ENCODE measurements around the gene DNAJA2. TPM values are rescaled to one million over a fixed set of nuclear protein-coding genes. Genes with fewer than 3 reads are reported as not detected.
"Not testable (repeated sequence)": the region's sequence is repeated elsewhere in the genome, so short reads cannot be mapped to it uniquely, and the experiment has no call there.

DNAJA2 gene
- total and polyA plus RNA-seq, 9 of the 15 experiments (the other 6 are each of a cell fraction or from before 2014, with no cell fraction given) = 24.1 to 75.9 (median 50.7) TPM

DNA sequence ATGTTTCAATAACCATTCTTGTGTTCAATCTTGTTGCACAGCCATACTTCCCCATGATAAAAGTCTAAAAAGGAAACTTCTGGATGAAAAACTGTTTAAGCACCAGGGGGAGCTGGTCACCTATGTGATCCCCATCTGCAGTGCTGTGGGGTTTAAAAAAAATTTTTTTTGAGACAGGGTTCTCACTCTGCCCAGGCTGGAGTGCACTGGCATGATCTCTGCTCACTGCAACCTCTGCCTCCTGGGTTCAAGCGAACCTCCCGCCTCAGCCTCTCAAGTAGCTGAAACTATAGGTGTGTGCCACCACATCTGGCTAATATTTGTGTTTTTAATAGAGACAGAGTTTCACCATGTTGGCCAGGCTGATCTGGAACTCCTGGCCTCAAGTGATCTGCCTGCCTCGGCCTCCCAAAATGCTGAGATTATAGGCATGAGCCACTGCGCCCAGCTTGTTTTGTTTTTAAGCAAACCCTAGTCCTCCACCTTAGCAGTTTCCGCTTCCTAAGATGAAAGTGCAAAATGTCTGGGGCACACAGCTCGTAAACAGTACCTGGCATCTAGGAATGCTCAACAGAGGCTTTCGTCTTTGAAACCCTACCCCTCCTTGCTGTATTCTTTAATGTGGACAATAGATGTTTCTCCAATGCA lies 25.4 kb downstream of the DNAJA2 start (continued):
- TF ChIP-seq SMC3 (conservative IDR thresholded peaks at IDR 0.05; ENCODE audit: insufficient read depth, low read depth, low read length) = peak; percentile 76
- no peak for TF ChIP-seq SMARCB1 (IDR thresholded peaks at IDR 0.05; ENCODE audit: insufficient read length, low read depth)
- TF ChIP-seq ZNF384 (IDR thresholded peaks at IDR 0.05; ENCODE audit: low read depth, low read length) = peak; percentile 92
- TF ChIP-seq, protein P1, sequence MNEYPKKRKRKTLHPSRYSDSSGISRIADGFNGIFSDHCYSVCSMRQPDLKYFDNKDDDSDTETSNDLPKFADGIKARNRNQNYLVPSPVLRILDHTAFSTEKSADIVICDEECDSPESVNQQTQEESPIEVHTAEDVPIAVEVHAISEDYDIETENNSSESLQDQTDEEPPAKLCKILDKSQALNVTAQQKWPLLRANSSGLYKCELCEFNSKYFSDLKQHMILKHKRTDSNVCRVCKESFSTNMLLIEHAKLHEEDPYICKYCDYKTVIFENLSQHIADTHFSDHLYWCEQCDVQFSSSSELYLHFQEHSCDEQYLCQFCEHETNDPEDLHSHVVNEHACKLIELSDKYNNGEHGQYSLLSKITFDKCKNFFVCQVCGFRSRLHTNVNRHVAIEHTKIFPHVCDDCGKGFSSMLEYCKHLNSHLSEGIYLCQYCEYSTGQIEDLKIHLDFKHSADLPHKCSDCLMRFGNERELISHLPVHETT (CRISPR knock-in tag; conservative IDR thresholded peaks at IDR 0.05 in 1 of 2, IDR thresholded peaks at IDR 0.05 in 1 of 2) = no peak
- no peak for TF ChIP-seq EP300 (IDR thresholded peaks at IDR 0.05; ENCODE audit: low read length)
- TF ChIP-seq REST (IDR thresholded peaks at IDR 0.05; ENCODE audit: borderline replicate concordance) = peak; percentile 70; the same call in 1 of the 2 replicates
- no peak for TF ChIP-seq REST (CRISPR knock-in tag; IDR thresholded peaks at IDR 0.05; ENCODE audit: low read depth)
- no peak for TF ChIP-seq ZNF77 (CRISPR knock-in tag; IDR thresholded peaks at IDR 0.05)
- TF ChIP-seq CREBBP (IDR thresholded peaks at IDR 0.05; ENCODE audit: low read depth, low read length) = no peak
- TF ChIP-seq ZNF316 (IDR thresholded peaks at IDR 0.05) = no peak

DNA sequence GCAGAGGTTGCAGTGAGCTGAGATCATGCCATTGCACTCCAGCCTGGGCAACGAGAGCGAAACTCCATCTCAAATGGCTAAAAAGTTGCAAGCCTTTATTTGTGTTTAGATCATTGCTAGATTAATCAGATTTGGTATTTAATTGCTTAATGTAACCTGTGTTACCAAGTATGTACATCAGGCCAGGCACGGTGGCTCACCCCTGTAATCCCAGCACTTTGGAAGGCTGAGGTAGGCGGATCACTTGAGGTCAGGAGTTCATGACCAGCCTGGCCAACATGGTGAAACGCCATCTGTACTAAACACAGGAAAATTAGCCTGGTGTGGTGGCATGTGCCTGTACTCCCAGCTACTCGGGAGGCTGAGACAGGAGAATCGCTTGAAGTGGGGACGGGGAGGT lies 28.8 kb downstream of the DNAJA2 start:
- WGBS (ENCODE audit: insufficient coverage, low coverage, missing lambda C conversion rate) = 58% methylated on average over 8 of the region's 8 CpGs
- intact Hi-C loops (cut with micrococcal nuclease) = loop anchor here (5.0 kb wide), 1 partner anchor 1218 kb away; no protein-coding TSS in a partner anchor
- FAIRE-seq; H3K79me2 ChIP-seq (ENCODE audit: control insufficient read depth, insufficient read depth, low read length); H2AFZ ChIP-seq (ENCODE audit: low read depth, low read length); H3K4me1 ChIP-seq (replicated peaks in 1 of 2; ENCODE audit: control insufficient read depth in 2 of 2, insufficient read depth in 2 of 2, low read length in 2 of 2); H3K9ac ChIP-seq (ENCODE audit: insufficient read depth in 1 of 2, low read depth in 2 of 2, low read length in 2 of 2); H3K4me2 ChIP-seq (ENCODE audit: insufficient read depth, low read length); H3K9me1 ChIP-seq (ENCODE audit: control insufficient read depth, insufficient read depth, low read length); CTCF ChIA-PET (ENCODE audit: low intra/inter-chr PET ratio); H3K4me3 ChIP-seq; H3K36me3 ChIP-seq (ENCODE audit: control insufficient read depth, insufficient read depth, low read length); H3K27me3 ChIP-seq (ENCODE audit: control insufficient read depth in 2 of 2, insufficient read depth in 2 of 2, low read length in 2 of 2); H3K9me3 ChIP-seq (replicated peaks; ENCODE audit: control insufficient read depth, insufficient read depth, low read depth, low read length); ATAC-seq; POLR2A ChIA-PET; DNase-seq (ENCODE audit: extremely low read depth in 1 of 4, low spot score in 3 of 4); H3K27ac ChIP-seq (ENCODE audit: extremely low read depth, low read depth, low read length); BruUV-seq (replicated peaks); H4K20me1 ChIP-seq (replicated peaks; ENCODE audit: control insufficient read depth, insufficient read depth, low read length): not testable (repeated sequence)
- in situ Hi-C loops (cut with MboI) = loop anchor here (5.0 to 10.0 kb wide), 2 partner anchors 78 to 1220 kb away; no protein-coding TSS in a partner anchor
